RWPE1 (cell line): ENCODE measurements around the gene UBE2D2.
"Not testable (repeated sequence)": the region's sequence is repeated elsewhere in the genome, so short reads cannot be mapped to it uniquely, and the experiment has no call there.

ENCODE experiments used
- CTCF ChIA-PET: fragments of 350-600 bp; sonication (Branson Sonifier 250); formaldehyde crosslinking; extraction: SDS; loops from one replicate; lab custom pipeline; 2021; lab: Yijun Ruan, JAX
- POLR2A ChIA-PET: fragments of 400-600 bp; formaldehyde crosslinking; extraction: SDS; loops from one replicate; lab custom pipeline; 2020; ENCODE audit warnings: antibody characterized with exemption; ENCODE audit not compliant: low non-redundant PET; lab: Yijun Ruan, JAX
- DNase-seq: peaks from one replicate; pipeline ENCODE4 v3.0.0; 2012; ENCODE audit warnings: low spot score
- H3K27ac ChIP-seq: fragments of 450-650 bp; 2 replicates; pipeline ENCODE4 v1.5.1; 2017
- CTCF ChIP-seq: fragments of 450-650 bp; conservative IDR thresholded peaks from 2 replicates; pipeline ENCODE4 v1.5.1; 2017; ENCODE audit warnings: low read depth, mild to moderate bottlenecking

UBE2D2 gene

GRCh38 chr5:139601429-139601828 is 40.3 kb downstream of the UBE2D2 start:
- DNase-seq: no peak
- ChIA-PET CTCF (interaction anchor here (0.6 to 1.1 kb wide), 5 partner anchors 10 to 1514 kb away, joined by 3 to 7 read pairs (median 3); no protein-coding TSS in a partner anchor), POLR2A (no interaction called here)
- H3K27ac ChIP-seq: no peak overlapping the region; the same call in 1 of the 2 replicates
- no peak for TF ChIP-seq CTCF

- DNase-seq, POLR2A ChIA-PET: not testable (repeated sequence)
- CTCF ChIA-PET: interaction anchor here (0.6 to 1.1 kb wide), 4 partner anchors 10 to 1514 kb away, joined by 3 to 7 read pairs (median 4); no protein-coding TSS in a partner anchor
- peak overlapping the region; percentile 30 for H3K27ac ChIP-seq
Measured at GRCh38 chr5:139601948-139602347, 40.8 kb downstream of the UBE2D2 start.

GRCh38 chr5:139605887-139606286 is 44.7 kb downstream of the UBE2D2 start:
- H3K27ac ChIP-seq: no peak overlapping the region
- no peak for DNase-seq
- TF ChIP-seq CTCF: no peak
- ChIA-PET CTCF (no interaction called here), POLR2A (no interaction called here)

- CTCF ChIA-PET: interaction anchor here (1.1 to 1.4 kb wide), 4 partner anchors 10 to 37 kb away, joined by 4 to 8 read pairs (median 6); no protein-coding TSS in a partner anchor
- DNase-seq: no peak
- POLR2A ChIA-PET: interaction anchor here (0.6 kb wide), 1 partner anchor 51 kb away, joined by 8 read pairs; the partner anchor contains the start of gene UBE2D2
- no peak for TF ChIP-seq CTCF
- no peak overlapping the region for H3K27ac ChIP-seq
Measured at GRCh38 chr5:139611703-139612584, 50.8 kb downstream of the UBE2D2 start.

GRCh38 chr5:139619861-139620260 is 58.7 kb downstream of the UBE2D2 start:
- DNase-seq: no peak
- H3K27ac ChIP-seq: peak overlapping the region; percentile 6; the same call in 1 of the 2 replicates
- POLR2A ChIA-PET: no interaction called here
- CTCF ChIA-PET: interaction anchor here (0.9 to 1.1 kb wide), 2 partner anchors 16 to 146 kb away, joined by 3 to 4 read pairs; no protein-coding TSS in a partner anchor
- TF ChIP-seq CTCF: no peak

GRCh38 chr5:139625398-139625797 is 64.3 kb downstream of the UBE2D2 start:
- CTCF ChIA-PET: interaction anchor here (0.7 to 1.0 kb wide), 2 partner anchors 65 to 468 kb away, joined by 4 to 5 read pairs; no protein-coding TSS in a partner anchor
- DNase-seq, POLR2A ChIA-PET, H3K27ac ChIP-seq: not testable (repeated sequence)

- no peak for TF ChIP-seq CTCF
- ChIA-PET CTCF (interaction anchor here (7.8 kb wide), 1 partner anchor 133 kb away, joined by 161 read pairs; no protein-coding TSS in a partner anchor), POLR2A (no interaction called here)
Measured at GRCh38 chr5:139630855-139631254, 69.7 kb downstream of the UBE2D2 start.

More at GRCh38 chr5:139630855-139631254, 69.7 kb downstream of the UBE2D2 start:
- no peak for DNase-seq
- H3K27ac ChIP-seq: no peak overlapping the region
